HG03457 (cell line): ENCODE measurements around the gene ARHGAP30.
A peak's percentile ranks its signal among the peaks of the same experiment; 100 is the strongest.
"Not testable (repeated sequence)": the region's sequence is repeated elsewhere in the genome, so short reads cannot be mapped to it uniquely, and the experiment has no call there.

Experiments
- ATAC-seq: cut with Tn5 transposase; IDR thresholded peaks from one replicate; pipeline ENCODE4 v1.9.1; 2021; ENCODE audit warnings: moderate number of reproducible peaks; ENCODE audit not compliant: unreplicated experiment

Gene ARHGAP30

GRCh38 chr1:161044535-161044907 is 25.2 kb downstream of the ARHGAP30 start:
- ATAC-seq: no peak

GRCh38 chr1:161039546-161039945 is 30.1 kb downstream of the ARHGAP30 start:
- no peak for ATAC-seq

GRCh38 chr1:161039154-161039545 is 30.5 kb downstream of the ARHGAP30 start:
- ATAC-seq: no peak

GRCh38 chr1:161038523-161039153 is 31.1 kb downstream of the ARHGAP30 start, which contains the start of gene TSTD1:
TSS of gene TSTD1 (minus strand) at chr1:161038964. CDS start at chr1:161038889, 75 bp downstream.
- peak; percentile 60 for ATAC-seq

GRCh38 chr1:161037661-161038522 is 31.8 kb downstream of the ARHGAP30 start:
- ATAC-seq: no peak

GRCh38 chr1:161033751-161034150 is 35.9 kb downstream of the ARHGAP30 start:
- ATAC-seq: no peak

- no peak for ATAC-seq
Observed at GRCh38 chr1:161032409-161032808, 37.3 kb downstream of the ARHGAP30 start.

- ATAC-seq: no peak
Observed at GRCh38 chr1:161031874-161032273, 37.8 kb downstream of the ARHGAP30 start.

- ATAC-seq: not testable (repeated sequence)
Observed at GRCh38 chr1:161029466-161029865, 40.2 kb downstream of the ARHGAP30 start.

GRCh38 chr1:161026954-161027353 is 42.7 kb downstream of the ARHGAP30 start:
- ATAC-seq: not testable (repeated sequence)

- ATAC-seq: not testable (repeated sequence)
Observed at GRCh38 chr1:161022432-161022831, 47.3 kb downstream of the ARHGAP30 start.

GRCh38 chr1:161021970-161022353 is 47.7 kb downstream of the ARHGAP30 start:
- no peak for ATAC-seq

- ATAC-seq: peak; percentile 70
Observed at GRCh38 chr1:161021165-161021969, 48.3 kb downstream of the ARHGAP30 start.

- peak; percentile 23 for ATAC-seq
Observed at GRCh38 chr1:161020509-161021164, 49.1 kb downstream of the ARHGAP30 start, which contains the start of gene F11R. TSS of gene F11R (minus strand) at chr1:161021152. CDS start at chr1:161021073, 79 bp downstream.

GRCh38 chr1:161019751-161020495 is 49.8 kb downstream of the ARHGAP30 start:
- ATAC-seq: no peak

GRCh38 chr1:161019111-161019660 is 50.5 kb downstream of the ARHGAP30 start:
- not testable (repeated sequence) for ATAC-seq

GRCh38 chr1:161018631-161018930 is 51.1 kb downstream of the ARHGAP30 start:
- no peak for ATAC-seq

GRCh38 chr1:161017756-161018630 is 51.7 kb downstream of the ARHGAP30 start:
- no peak for ATAC-seq

- not testable (repeated sequence) for ATAC-seq
Observed at GRCh38 chr1:161017181-161017580, 52.5 kb downstream of the ARHGAP30 start.
